GM12873 (cell line): ENCODE results near the gene TRIL.

ENCODE experiments used
- CTCF ChIP-seq: IDR thresholded peaks from 2 replicates; pipeline ENCODE4 v1.5.1; 2012; ENCODE audit warnings: low read depth, mild to moderate bottlenecking, moderate library complexity, low read length, control low read depth; ENCODE audit not compliant: insufficient read depth; ENCODE audit errors: missing control alignments

The TRIL gene

GRCh38 chr7:28958235-28958979, at the start of gene TRIL:
TRIL (minus strand) TSS chr7:28958330; CDS start chr7:28958046, 284 bp downstream.
- no peak for TF ChIP-seq CTCF

GRCh38 chr7:29007127-29007526, 49.0 kb upstream of the TRIL start:
- no peak for TF ChIP-seq CTCF

GRCh38 chr7:29005829-29006228, 47.7 kb upstream of the TRIL start:
- no peak for TF ChIP-seq CTCF

GRCh38 chr7:29005406-29005805, 47.3 kb upstream of the TRIL start:
- no peak for TF ChIP-seq CTCF

GRCh38 chr7:29003703-29004102, 45.6 kb upstream of the TRIL start:
- TF ChIP-seq CTCF, result no peak

- TF ChIP-seq CTCF, result no peak
Observed at GRCh38 chr7:29000717-29001076, 42.6 kb upstream of the TRIL start.

GRCh38 chr7:28999895-29000716, 42.0 kb upstream of the TRIL start:
- TF ChIP-seq CTCF, result no peak
